HG03196 (cell line): ENCODE measurements around the gene SCAMP3.

Source experiments
- ATAC-seq: cut with Tn5 transposase; IDR thresholded peaks from one replicate; pipeline ENCODE4 v1.9.1; 2021; ENCODE audit not compliant: unreplicated experiment

The SCAMP3 gene

DNA sequence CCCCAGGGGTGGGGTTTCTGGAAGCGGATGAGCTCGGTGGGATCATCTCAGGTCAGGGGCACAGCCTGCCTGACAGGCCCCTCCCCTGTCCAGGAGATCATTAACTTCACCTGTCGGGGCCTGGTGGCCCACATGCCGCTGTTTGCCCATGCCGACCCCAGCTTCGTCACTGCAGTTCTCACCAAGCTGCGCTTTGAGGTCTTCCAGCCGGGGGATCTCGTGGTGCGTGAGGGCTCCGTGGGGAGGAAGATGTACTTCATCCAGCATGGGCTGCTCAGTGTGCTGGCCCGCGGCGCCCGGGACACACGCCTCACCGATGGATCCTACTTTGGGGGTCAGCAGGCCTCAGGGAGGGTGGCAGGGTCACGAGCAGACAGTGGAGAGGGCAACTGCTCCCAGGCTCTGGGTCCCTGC, 23.5 kb upstream of the SCAMP3 start:
- ATAC-seq = no peak

DNA sequence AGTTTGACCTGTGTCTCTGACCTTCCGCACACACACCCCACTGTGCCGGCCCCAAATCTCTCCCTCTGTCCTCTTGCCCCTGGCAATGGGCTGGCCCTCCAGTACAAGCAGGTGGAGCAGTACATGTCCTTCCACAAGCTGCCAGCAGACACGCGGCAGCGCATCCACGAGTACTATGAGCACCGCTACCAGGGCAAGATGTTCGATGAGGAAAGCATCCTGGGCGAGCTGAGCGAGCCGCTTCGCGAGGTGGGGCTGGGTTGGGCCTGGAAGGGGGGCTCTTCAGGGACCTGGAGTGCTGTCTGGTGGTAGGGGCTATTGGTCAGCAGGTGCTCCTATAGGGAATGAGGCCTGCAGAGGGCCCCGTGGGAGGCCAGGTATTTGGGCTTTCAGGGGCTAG, 22.9 kb upstream of the SCAMP3 start:
- ATAC-seq = no peak

GRCh38 chr1:155284476-155284875, 22.3 kb upstream of the SCAMP3 start:
- no peak for ATAC-seq

DNA sequence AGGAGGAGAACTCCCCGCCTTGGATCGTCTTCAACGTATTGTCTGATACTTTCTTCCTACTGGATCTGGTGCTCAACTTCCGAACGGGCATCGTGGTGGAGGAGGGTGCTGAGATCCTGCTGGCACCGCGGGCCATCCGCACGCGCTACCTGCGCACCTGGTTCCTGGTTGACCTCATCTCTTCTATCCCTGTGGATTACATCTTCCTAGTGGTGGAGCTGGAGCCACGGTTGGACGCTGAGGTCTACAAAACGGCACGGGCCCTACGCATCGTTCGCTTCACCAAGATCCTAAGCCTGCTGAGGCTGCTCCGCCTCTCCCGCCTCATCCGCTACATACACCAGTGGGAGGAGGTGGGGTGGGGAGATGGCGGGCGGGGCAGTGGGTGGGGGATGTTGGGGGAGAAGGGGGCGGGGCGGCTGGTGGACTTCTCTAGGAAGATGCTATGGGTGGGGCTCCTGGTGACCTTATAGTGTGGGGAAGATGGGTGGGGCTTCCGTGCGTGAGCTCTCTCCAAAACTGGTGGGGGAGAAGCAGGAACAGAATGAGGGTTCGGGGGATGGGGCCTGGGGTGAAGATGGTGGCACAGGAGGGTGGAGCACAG, 20.4 kb upstream of the SCAMP3 start:
- no peak for ATAC-seq

GRCh38 chr1:155279268-155279667, 17.1 kb upstream of the SCAMP3 start:
- ATAC-seq = no peak

GRCh38 chr1:155278689-155279160, 16.6 kb upstream of the SCAMP3 start:
- no peak for ATAC-seq

DNA sequence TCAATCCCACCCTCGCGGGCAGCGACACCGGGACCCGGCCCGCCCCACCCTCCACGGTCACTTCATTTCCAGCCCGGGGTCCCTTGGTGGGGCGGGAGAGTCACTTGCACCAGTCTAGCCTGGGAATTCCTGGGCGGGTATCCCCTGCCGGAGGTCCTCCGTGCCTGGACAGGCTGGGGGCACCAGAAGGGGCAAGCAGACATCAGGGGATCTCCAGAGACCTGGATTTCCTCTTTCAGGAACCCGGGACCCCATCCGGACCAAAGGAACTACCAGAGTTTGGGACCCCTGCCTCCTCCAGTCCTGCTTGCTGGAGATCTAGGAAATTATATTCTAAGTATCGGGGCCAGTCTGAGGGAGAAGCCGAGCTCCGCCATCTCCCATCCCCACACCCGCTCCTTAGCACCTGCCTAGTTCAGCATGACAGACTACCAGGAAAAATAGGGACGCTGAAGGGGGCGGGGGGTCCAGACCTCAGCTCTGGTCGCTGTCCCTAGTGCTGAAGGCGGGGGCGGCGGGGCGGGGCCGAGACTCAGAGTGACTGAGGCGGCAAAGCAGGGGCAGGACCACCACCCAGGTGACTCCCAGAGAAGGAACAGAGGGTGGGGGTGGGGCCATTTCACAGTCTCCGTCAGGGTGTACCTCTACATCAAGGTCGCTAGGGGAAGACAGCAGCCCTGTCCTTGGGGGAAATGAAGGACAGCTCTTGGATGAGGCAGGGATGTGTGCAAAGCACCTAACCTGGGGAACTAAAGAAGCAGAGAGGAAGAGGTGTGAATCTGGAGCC, 15.9 kb upstream of the SCAMP3 start:
- no peak for ATAC-seq

DNA sequence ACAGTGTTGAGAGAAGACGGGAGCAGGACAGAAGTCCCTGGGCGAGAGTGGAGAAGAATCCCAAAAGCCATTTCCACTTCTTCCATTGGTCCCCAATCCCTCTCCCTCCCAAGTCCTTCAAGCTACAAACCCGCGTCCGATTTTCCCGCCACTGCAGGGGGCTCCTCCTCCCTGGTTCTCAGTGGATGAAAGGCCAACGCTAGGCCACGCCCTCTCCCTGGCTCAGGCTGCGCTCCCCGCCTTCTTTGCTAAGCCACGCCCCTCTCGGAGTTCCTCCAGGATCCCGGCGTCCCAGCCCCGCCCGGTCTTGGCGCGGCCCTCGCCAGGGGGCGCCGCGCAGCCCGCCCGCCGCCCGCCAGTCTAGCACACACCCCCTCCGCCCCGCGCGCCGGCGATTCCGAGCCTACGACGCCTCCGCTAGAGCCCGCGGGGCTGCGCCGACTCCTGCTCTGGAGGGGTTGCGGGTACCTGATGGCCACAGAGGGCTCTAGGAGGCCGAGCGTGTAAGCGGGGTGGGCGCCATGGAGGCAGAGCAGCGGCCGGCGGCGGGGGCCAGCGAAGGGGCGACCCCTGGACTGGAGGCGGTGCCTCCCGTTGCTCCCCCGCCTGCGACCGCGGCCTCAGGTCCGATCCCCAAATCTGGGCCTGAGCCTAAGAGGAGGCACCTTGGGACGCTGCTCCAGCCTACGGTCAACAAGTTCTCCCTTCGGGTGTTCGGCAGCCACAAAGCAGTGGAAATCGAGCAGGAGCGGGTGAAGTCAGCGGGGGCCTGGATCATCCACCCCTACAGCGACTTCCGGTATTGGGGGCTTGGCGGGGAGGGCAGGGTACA, 15.1 kb upstream of the SCAMP3 start, which contains the start of gene HCN3:
Gene HCN3, plus strand, starts transcription at position 394 of the 832 bp plus-strand sequence. Its CDS starts 128 bp downstream, at position 522.
- ATAC-seq = peak; percentile 54

DNA sequence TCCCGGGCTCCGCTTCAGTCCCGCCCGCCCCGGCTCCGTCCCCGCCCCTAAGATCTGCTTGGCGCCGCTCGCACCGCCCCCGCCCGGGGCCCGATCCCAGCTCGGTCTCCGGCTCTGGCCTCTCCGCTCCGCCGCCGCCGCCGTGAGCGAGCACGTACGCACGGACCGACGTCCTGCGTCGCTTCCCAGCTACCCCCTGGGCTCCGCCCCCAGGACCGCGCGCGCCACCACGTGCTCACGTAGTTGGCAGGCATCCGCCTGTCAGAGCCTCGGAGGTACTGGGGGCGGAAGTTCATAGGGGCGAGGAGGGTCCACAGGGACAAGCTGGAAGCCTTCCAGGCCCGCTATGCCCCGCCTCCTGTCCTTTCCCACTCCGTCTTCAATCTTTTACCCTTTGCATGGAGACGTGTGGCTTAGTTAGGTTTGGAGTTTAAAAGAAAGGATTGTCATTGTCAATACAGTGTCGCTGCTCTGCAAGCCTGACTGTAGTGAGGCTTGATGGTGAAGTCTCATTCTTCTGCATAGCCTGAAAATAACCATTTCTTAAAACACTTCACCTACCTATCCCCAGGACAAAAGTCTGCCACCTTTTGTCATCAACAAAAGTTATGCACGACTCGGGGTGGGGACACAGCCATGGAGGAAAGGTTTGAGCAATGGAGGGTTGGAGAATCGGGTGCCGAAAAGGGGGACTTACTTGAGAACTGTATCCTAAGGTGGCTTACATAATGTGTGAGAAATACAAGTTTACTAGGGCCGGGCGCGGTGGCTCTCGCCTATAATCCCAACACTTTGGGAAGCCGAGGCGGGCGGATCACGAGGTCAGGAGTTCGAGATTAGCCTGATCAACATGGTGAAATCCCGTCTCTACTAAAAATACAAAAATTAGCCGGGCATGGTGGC, 11.4 kb upstream of the SCAMP3 start, which contains the start of gene CLK2:
Gene CLK2, minus strand, starts transcription at position 162 of the 903 bp plus-strand sequence. CDS start 2,527 bp downstream, outside the sequence.
- peak; percentile 88 for ATAC-seq

GRCh38 chr1:155272466-155273342, 10.5 kb upstream of the SCAMP3 start:
- ATAC-seq = peak; percentile 25

GRCh38 chr1:155269381-155269780, 7.2 kb upstream of the SCAMP3 start:
- no peak for ATAC-seq

DNA sequence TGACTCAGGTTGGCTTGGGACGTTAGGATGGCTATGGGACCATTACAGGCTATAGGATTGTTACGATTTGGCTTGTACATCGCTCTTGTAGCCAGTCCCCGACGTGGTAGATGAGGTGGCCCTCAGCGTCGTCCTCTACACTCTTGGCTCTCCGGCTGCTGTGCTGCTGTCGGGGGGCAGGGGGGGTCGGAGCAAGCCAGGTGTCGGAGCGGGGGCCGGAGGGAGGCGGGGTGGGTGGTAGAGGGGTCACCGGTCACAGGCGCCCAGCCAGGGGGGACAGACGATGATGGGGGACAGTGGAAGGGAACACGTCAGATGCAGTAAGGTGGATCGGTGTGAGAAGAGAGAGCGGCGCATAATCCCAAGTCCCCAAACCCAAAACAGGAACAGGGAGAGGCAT, 6.5 kb upstream of the SCAMP3 start:
- no peak for ATAC-seq

DNA sequence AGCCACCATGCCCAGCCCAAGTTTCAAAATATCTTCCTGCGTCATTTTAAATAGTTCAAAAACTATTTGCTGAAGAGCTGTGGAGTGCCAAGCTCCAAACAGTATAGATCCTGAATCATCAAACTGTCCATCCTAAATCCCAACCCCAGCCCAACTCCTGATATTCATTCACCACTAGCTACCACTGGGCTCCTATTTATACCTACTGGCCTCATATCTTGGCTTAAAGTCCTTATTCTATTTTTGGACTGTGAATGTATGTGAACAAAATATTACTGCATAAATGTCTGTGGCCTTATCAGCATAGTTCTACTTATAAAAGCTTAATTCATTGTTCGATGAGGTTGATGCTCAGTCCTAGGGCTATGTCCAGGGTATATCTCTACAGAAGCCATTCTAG, 5.2 kb upstream of the SCAMP3 start:
- ATAC-seq = no peak

DNA sequence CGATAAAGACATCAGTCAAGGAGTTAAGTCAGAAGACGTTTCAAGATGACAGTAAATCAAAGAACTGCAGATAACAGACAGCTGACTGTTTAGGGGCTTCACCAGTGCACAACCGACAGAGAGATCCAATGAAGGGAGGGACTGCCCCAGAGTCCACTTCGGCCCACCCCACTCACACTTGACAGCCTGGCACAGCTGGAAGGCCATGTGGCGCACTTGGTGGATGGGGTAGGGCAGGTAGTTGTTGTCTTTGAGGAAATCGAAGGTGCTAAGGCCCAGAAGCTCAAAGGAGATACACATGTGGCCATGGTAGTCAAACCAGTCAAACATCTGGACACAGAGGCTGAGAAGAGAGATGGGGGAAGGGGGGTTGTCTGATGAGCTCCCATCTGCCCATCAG, 4.4 kb upstream of the SCAMP3 start:
- no peak for ATAC-seq

GRCh38 chr1:155263067-155263466, 907 bp upstream of the SCAMP3 start:
- ATAC-seq = no peak

- ATAC-seq = peak; percentile 1
Observed at GRCh38 chr1:155261493-155261851, 688 bp downstream of the SCAMP3 start.

GRCh38 chr1:155260276-155260675, 1.9 kb downstream of the SCAMP3 start:
- ATAC-seq = no peak

- ATAC-seq = no peak
Observed at GRCh38 chr1:155256058-155256852, 5.9 kb downstream of the SCAMP3 start.
